Measurements from ENCODE around the gene CABCOCO1.

- TF ChIP-seq, protein P1, sequence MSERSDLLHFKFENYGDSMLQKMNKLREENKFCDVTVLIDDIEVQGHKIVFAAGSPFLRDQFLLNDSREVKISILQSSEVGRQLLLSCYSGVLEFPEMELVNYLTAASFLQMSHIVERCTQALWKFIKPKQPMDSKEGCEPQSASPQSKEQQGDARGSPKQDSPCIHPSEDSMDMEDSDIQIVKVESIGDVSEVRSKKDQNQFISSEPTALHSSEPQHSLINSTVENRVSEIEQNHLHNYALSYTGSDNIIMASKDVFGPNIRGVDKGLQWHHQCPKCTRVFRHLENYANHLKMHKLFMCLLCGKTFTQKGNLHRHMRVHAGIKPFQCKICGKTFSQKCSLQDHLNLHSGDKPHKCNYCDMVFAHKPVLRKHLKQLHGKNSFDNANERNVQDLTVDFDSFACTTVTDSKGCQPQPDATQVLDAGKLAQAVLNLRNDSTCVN (CRISPR knock-in tag; IDR thresholded peaks at IDR 0.05; ENCODE audit: borderline replicate concordance), result no peak
- TF ChIP-seq ZNF567 (CRISPR knock-in tag; IDR thresholded peaks at IDR 0.05; ENCODE audit: borderline replicate concordance) (no peak), STAT6 (CRISPR knock-in tag; IDR thresholded peaks at IDR 0.05; ENCODE audit: borderline replicate concordance) (no peak), NCOA2 (CRISPR knock-in tag; IDR thresholded peaks at IDR 0.05) (no peak), SIN3A (IDR thresholded peaks at IDR 0.05; ENCODE audit: borderline replicate concordance, low read depth, low read length) (no peak), KDM1A (CRISPR knock-in tag; IDR thresholded peaks at IDR 0.05) (no peak), ERF (CRISPR knock-in tag; IDR thresholded peaks at IDR 0.05) (no peak)
Measured at GRCh38 chr10:61746377-61746776, 83.6 kb downstream of the CABCOCO1 start.

Measured in HepG2 (cell line).